Measurements from ENCODE around the gene LTB4R. TPM values are rescaled to one million over a fixed set of nuclear protein-coding genes. Genes with fewer than 3 reads are reported as not detected.

The LTB4R gene
- total and polyA plus RNA-seq, 9 of the 15 experiments (the other 6 are each of a cell fraction or from before 2014, with no cell fraction given) = 0.38 to 10.5 (median 2.8) TPM

GRCh38 chr14:24271834-24272263, 39.5 kb upstream of the LTB4R start (continued):
- TF ChIP-seq MGA (IDR thresholded peaks at IDR 0.05) (0 out of 2 replicates have a peak, but pooled peaks have one; percentile 58), HDAC1 (IDR thresholded peaks at IDR 0.05) (0 out of 4 replicates have a peak, but pooled peaks of 1 of the 2 experiments have one; percentile 8), FOXK2 (conservative IDR thresholded peaks at IDR 0.05 in 1 of 2, IDR thresholded peaks at IDR 0.05 in 1 of 2; ENCODE audit: low read depth in 2 of 2) (0 out of 4 replicates have a peak, but pooled peaks of 1 of the 2 experiments have one; percentile 47), SMARCA4 (IDR thresholded peaks at IDR 0.05) (no peak), PKNOX1 (IDR thresholded peaks at IDR 0.05) (peak; percentile 24; the same call in 1 of the 2 replicates), ZNF639 (CRISPR knock-in tag; conservative IDR thresholded peaks at IDR 0.05 in 1 of 2, IDR thresholded peaks at IDR 0.05 in 1 of 2) (peak in 1 of 2 experiments; percentile 34; a peak in 1 of 4 replicates)
- TF ChIP-seq, protein P1, sequence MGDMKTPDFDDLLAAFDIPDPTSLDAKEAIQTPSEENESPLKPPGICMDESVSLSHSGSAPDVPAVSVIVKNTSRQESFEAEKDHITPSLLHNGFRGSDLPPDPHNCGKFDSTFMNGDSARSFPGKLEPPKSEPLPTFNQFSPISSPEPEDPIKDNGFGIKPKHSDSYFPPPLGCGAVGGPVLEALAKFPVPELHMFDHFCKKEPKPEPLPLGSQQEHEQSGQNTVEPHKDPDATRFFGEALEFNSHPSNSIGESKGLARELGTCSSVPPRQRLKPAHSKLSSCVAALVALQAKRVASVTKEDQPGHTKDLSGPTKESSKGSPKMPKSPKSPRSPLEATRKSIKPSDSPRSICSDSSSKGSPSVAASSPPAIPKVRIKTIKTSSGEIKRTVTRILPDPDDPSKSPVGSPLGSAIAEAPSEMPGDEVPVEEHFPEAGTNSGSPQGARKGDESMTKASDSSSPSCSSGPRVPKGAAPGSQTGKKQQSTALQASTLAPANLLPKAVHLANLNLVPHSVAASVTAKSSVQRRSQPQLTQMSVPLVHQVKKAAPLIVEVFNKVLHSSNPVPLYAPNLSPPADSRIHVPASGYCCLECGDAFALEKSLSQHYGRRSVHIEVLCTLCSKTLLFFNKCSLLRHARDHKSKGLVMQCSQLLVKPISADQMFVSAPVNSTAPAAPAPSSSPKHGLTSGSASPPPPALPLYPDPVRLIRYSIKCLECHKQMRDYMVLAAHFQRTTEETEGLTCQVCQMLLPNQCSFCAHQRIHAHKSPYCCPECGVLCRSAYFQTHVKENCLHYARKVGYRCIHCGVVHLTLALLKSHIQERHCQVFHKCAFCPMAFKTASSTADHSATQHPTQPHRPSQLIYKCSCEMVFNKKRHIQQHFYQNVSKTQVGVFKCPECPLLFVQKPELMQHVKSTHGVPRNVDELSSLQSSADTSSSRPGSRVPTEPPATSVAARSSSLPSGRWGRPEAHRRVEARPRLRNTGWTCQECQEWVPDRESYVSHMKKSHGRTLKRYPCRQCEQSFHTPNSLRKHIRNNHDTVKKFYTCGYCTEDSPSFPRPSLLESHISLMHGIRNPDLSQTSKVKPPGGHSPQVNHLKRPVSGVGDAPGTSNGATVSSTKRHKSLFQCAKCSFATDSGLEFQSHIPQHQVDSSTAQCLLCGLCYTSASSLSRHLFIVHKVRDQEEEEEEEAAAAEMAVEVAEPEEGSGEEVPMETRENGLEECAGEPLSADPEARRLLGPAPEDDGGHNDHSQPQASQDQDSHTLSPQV (IDR thresholded peaks at IDR 0.05) = 0 out of 2 replicates have a peak, but pooled peaks have one; percentile 26

Measured in K562 (cell line).